Endothelial cell of umbilical vein (primary cell): ENCODE measurements around the gene BRAT1. TPM values are rescaled to one million over a fixed set of nuclear protein-coding genes. Genes with fewer than 3 reads are reported as not detected.

Source experiments
- BruUV-seq: library from RNA; stranded (reverse); fragments of 400-500 nt; replicated peaks from 2 replicates; lab custom pipeline; 2021; lab: Mats Ljungman, UMichigan
- CTCF ChIA-PET: fragments of 300-600, 350-600 bp; sonication (Branson Sonifier 250); formaldehyde crosslinking; loops from one replicate; lab custom pipeline; 2021; ENCODE audit warnings: antibody characterized with exemption, inconsistent platforms; lab: Charles Lee
- POLR2A ChIA-PET: fragments of 300-600, 350-600 bp; sonication (Branson Sonifier 250); formaldehyde crosslinking; loops from one replicate; lab custom pipeline; 2021; ENCODE audit warnings: antibody characterized with exemption, inconsistent platforms; lab: Charles Lee
- DNase-seq: peaks from one replicate; pipeline ENCODE4 v3.0.0-alpha.2; 2011; ENCODE audit warnings: low read depth, low spot score
- FAIRE-seq: peaks from 2 replicates; lab custom pipeline; 2011; peaks lifted over from hg19 to GRCh38; lab: Jason Lieb, UNC
- H2AFZ ChIP-seq: 2 replicates; pipeline ENCODE4 v1.6.0; 2012; ENCODE audit warnings: low read depth, low read length, control low read depth, inconsistent platforms
- H3K27ac ChIP-seq: 2 replicates; pipeline ENCODE4 v1.5.1; 2011; ENCODE audit warnings: low read depth, mild to moderate bottlenecking, control low read depth, low read length, moderate library complexity; ENCODE audit not compliant: insufficient read depth
- H3K27me3 ChIP-seq, 2 experiments: 2 replicates each; pipeline versions ENCODE4 v1.6.0 to v1.6.1; 2011; ENCODE audit warnings: low read length in 2 of 2, mixed read lengths in 1 of 2; ENCODE audit not compliant: control insufficient read depth in 2 of 2, insufficient read depth in 2 of 2
- H3K36me3 ChIP-seq, 2 experiments: 2 replicates in 1 of 2; 3 replicates in 1 of 2; pipeline ENCODE4 v1.5.1; 2011; ENCODE audit warnings: low read length in 2 of 2, mild to moderate bottlenecking in 1 of 2, moderate library complexity in 1 of 2; ENCODE audit not compliant: control insufficient read depth in 2 of 2, insufficient read depth in 2 of 2; ENCODE audit errors: extremely low read depth in 1 of 2
- H3K4me1 ChIP-seq: 3 replicates; pipeline ENCODE4 v1.5.1; 2011; ENCODE audit warnings: mild to moderate bottlenecking, low read length; ENCODE audit not compliant: control insufficient read depth, insufficient read depth; ENCODE audit errors: extremely low read depth
- H3K4me2 ChIP-seq: 2 replicates; pipeline ENCODE4 v1.6.1; 2011; ENCODE audit warnings: low read length, control low read depth, mixed read lengths; ENCODE audit not compliant: insufficient read depth
- H3K4me3 ChIP-seq, 3 experiments: fragments of 200-600 bp in 1 of 3; sonication (generic), shearing (Covaris generic) in 1 of 3; replicated peaks in 1 of 3; 2 replicates each; pipeline ENCODE4 v1.5.1; 2011 to 2016; ENCODE audit warnings: control low read depth in 3 of 3, low read length in 3 of 3, mild to moderate bottlenecking in 2 of 3, inconsistent platforms in 1 of 3, low read depth in 1 of 3, moderate library complexity in 1 of 3; ENCODE audit not compliant: insufficient read depth in 1 of 3
- H3K79me2 ChIP-seq: 2 replicates; pipeline ENCODE4 v1.6.0; 2012; ENCODE audit warnings: low read length, inconsistent platforms; ENCODE audit not compliant: control insufficient read depth, insufficient read depth
- H3K9ac ChIP-seq: replicated peaks from 2 replicates; pipeline ENCODE3; 2011; ENCODE audit warnings: low read length, control low read depth; ENCODE audit not compliant: insufficient read depth; ENCODE audit errors: extremely low read depth
- H3K9me1 ChIP-seq: replicated peaks from 3 replicates; pipeline ENCODE4 v1.6.0; 2011; ENCODE audit warnings: mild to moderate bottlenecking, low read length; ENCODE audit not compliant: control insufficient read depth, insufficient read depth; ENCODE audit errors: extremely low read depth
- H3K9me3 ChIP-seq: replicated peaks from 2 replicates; pipeline ENCODE4 v1.5.1; 2012; ENCODE audit warnings: low read length, inconsistent platforms; ENCODE audit not compliant: control insufficient read depth, insufficient read depth
- H4K20me1 ChIP-seq: replicated peaks from 2 replicates; pipeline ENCODE3; 2011; ENCODE audit warnings: mild to moderate bottlenecking, low read length; ENCODE audit not compliant: control insufficient read depth, insufficient read depth; ENCODE audit errors: extremely low read depth
- CTCF ChIP-seq, 2 donors: IDR thresholded peaks; 1 replicate in 1 of 2; 2 replicates in 1 of 2; pipeline ENCODE4 v1.5.1; 2011; ENCODE audit warnings: low read length in 2 of 2, mild to moderate bottlenecking in 2 of 2, moderate library complexity in 2 of 2, control low read depth in 1 of 2, inconsistent platforms in 1 of 2, low read depth in 1 of 2; ENCODE audit not compliant: insufficient read depth in 1 of 2; ENCODE audit errors: extremely low read depth in 1 of 2
- FOS ChIP-seq: IDR thresholded peaks from 2 replicates; pipeline ENCODE4 v1.6.1; 2011; ENCODE audit warnings: mild to moderate bottlenecking, low read length, moderate library complexity, borderline replicate concordance; ENCODE audit not compliant: insufficient read depth
- GATA2 ChIP-seq: IDR thresholded peaks from 2 replicates; pipeline ENCODE4 v1.7.0; 2011; ENCODE audit warnings: low read depth, mild to moderate bottlenecking, moderate library complexity, mixed read lengths, low read length; ENCODE audit not compliant: insufficient read length, insufficient read depth
- MYC ChIP-seq: IDR thresholded peaks from one replicate; pipeline ENCODE4 v1.6.1; 2011; ENCODE audit warnings: mild to moderate bottlenecking, low read depth, low read length
- POLR2AphosphoS5 ChIP-seq: IDR thresholded peaks from 2 replicates; pipeline ENCODE4 v1.6.1; 2012; ENCODE audit warnings: low read depth, mild to moderate bottlenecking, control low read depth, low read length, moderate library complexity; ENCODE audit not compliant: insufficient read depth
- dilution Hi-C: fragments of 300-500 bp; cut with MboI; formaldehyde crosslinking; loops from one replicate; pipeline ENCODE4 v1.15.0; 2019; ENCODE audit warnings: low sequenced_read_pairs; ENCODE audit not compliant: extremely low pct_ligation_motif_present
- intact Hi-C: fragments of 100-400 bp; cut with micrococcal nuclease; formaldehyde crosslinking; loops from one replicate; pipeline ENCODE4 v1.10.0; 2022
- polyA plus RNA-seq, 4 experiments: library from polyadenylated mRNA; depleted of rRNA in 3 of 4; stranded (reverse) in 3 of 4; unstranded in 1 of 4; fragments of >200 nt; gene quantifications; 2 replicates each; pipeline versions ENCODE4 v1.2.1 to v1.2.3, GENCODE V29; 2011 to 2012; ENCODE audit warnings: missing spikeins in 1 of 4
- total RNA-seq: library from RNA; stranded (reverse); gene quantifications from 2 replicates; pipeline ENCODE4 v1.2.3, GENCODE V29; 2021

The BRAT1 gene
- total and polyA plus RNA-seq, 2 donors (not counting 3 experiments of a cell fraction or from before 2014, with no cell fraction given): 31.1 to 31.6 TPM

DNA sequence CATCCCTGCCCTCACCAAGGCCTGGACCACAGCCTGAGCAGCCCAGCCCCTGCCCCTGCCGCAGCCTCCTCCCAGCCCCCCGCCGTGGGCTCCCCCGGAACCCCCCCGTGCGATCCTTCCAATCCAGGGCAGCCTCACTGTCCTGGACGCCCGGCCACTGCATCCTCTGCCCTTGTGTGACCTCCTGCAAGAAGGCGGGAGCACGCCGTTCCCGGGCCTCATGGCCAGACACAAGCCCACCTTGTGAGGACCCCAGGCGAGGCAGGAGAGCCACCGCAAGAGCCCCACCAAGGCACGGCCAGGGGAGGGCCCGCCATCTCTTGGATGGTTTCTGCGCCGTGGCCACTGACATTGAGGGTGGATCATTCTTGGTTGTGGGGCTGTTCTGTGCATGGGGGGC lies 43.6 kb downstream of the BRAT1 start:
- Histone ChIP-seq H3K9me3 (no peaks in the 10 kb centered on the region), H4K20me1 (no peaks in the 10 kb centered on the region), H3K27me3 (no peaks in the 10 kb centered on the region), H3K4me2 (peak overlapping the region; percentile 28), H2AFZ (peak overlapping the region; percentile 37), H3K9me1 (no peaks in the 10 kb centered on the region), H3K27ac (no peak overlapping the region), H3K4me3 (no peak overlapping the region), H3K36me3 (no peaks in the 10 kb centered on the region), H3K4me1 (peaks cover 20% of the 10 kb centered on the region), H3K9ac (no peak overlapping the region), H3K79me2 (no peaks in the 10 kb centered on the region)
- no TSS peak for BruUV-seq
- ChIA-PET POLR2A (no interaction called here), CTCF (interaction anchor here (0.6 to 1.0 kb wide), 2 partner anchors 43 to 44 kb away, joined by 3 to 4 read pairs; partner anchors contain the start of gene BRAT1)
- no peak for TF ChIP-seq POLR2AphosphoS5
- no peak for TF ChIP-seq MYC
- DNase-seq (no peak), FAIRE-seq (no peak)
- dilution Hi-C loops: no loop called here
- intact Hi-C loops: loop anchor here (1.0 kb wide), 1 partner anchor 8 kb away; the partner anchor contains the start of gene LFNG

DNA sequence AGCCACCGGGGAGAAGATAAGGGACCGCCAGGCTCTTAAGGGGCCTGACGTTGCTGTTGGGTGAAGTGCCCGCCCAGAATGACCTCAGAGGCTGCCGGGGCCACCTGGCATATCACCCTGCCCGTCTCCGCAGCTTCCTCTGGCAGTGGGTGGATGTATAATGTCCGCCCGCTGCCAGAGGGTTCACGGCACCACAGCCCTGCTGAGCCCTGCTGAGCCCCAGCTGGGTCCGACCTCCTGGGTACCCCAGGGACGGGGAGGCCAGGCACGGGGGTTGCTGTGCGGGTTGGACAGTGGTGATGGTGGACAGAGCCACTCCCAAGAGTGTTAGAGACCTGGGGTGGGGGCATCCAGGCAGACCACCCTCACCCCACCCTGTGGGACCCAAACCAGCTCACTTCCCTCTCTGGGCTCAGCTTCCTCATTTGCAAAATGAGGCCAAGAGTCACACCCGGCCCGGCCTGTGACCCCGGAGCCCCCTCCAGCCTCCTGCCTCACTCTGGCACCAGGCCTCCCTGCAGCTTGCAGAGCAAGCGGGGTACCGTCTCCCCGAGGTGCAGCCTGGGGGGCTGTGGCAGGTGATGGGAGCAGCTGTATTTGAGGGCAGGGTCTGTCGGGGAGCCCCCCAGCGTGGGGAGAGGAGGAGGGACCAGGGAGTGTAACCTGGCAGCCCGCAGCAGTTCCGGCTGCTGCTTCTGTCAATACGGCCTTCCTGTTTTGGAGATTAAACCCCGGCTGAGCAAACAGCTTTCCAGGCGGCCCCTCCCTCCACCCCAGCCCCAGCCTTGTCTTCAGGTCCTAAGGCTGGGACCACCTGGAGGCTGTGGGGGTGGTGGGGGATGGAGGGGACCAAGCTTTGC lies 44.2 kb downstream of the BRAT1 start:
- dilution Hi-C loops (no loop called here), intact Hi-C loops (loop anchor here (1.0 kb wide), 1 partner anchor 8 kb away; the partner anchor contains the start of gene LFNG)
- Histone ChIP-seq H3K9me1 (no peaks in the 10 kb centered on the region), H3K9ac (no peak overlapping the region), H3K27me3 (no peaks in the 10 kb centered on the region), H3K36me3 (no peaks in the 10 kb centered on the region), H3K27ac (peak overlapping the region; percentile 50), H2AFZ (peak overlapping the region; percentile 67), H3K4me2 (peak overlapping the region; percentile 34), H4K20me1 (no peaks in the 10 kb centered on the region), H3K4me1 (peaks cover 20% of the 10 kb centered on the region), H3K9me3 (no peaks in the 10 kb centered on the region), H3K4me3 (no peak overlapping the region), H3K79me2 (no peaks in the 10 kb centered on the region)
- TF ChIP-seq FOS (no peak), POLR2AphosphoS5 (peak; percentile 83), GATA2 (peak; percentile 60), CTCF (IDR thresholded peaks at IDR 0.05; ENCODE audit: extremely low read depth in 1 of 2, insufficient read depth in 1 of 2, low read depth in 1 of 2, low read length in 2 of 2) (no peak)
- CTCF ChIA-PET: interaction anchor here (0.6 to 1.5 kb wide), 3 partner anchors 33 to 42 kb away, joined by 3 to 4 read pairs (median 3); no protein-coding TSS in a partner anchor
- FAIRE-seq: peak; percentile 86
- DNase-seq: peak; percentile 50
- no TSS peak for BruUV-seq
- POLR2A ChIA-PET: no interaction called here
